Activated CD4-positive, alpha-beta T cell treated with anti-CD3 and anti-CD28 coated beads for 48 hours (primary cell): Measurements from ENCODE around the gene SCYGR8.
"Not testable (repeated sequence)": the region's sequence is repeated elsewhere in the genome, so short reads cannot be mapped to it uniquely, and the experiment has no call there.

ENCODE experiments used
- DNase-seq: peaks from one replicate; pipeline ENCODE4 v3.0.0-alpha.2; 2020

Gene SCYGR8

GRCh38 chr2:227745594-227745993, at the start of gene SCYGR8:
TSS of gene SCYGR8 (plus strand) at chr2:227745894. CDS start at chr2:227745894, 0 bp downstream.
- no peak for DNase-seq

- DNase-seq: no peak
These were observed 48.6 kb upstream of the SCYGR8 start for GRCh38 chr2:227696990-227697679.

GRCh38 chr2:227701556-227701955, 44.1 kb upstream of the SCYGR8 start:
- no peak for DNase-seq

GRCh38 chr2:227703280-227703732, 42.4 kb upstream of the SCYGR8 start:
- DNase-seq: no peak

- DNase-seq: no peak
These were observed 41.7 kb upstream of the SCYGR8 start for GRCh38 chr2:227703961-227704360.

GRCh38 chr2:227706859-227707258, 38.8 kb upstream of the SCYGR8 start:
- no peak for DNase-seq

GRCh38 chr2:227707390-227707789, 38.3 kb upstream of the SCYGR8 start:
- DNase-seq: no peak

GRCh38 chr2:227710986-227711385, 34.7 kb upstream of the SCYGR8 start:
- no peak for DNase-seq

- no peak for DNase-seq
These were observed 32.4 kb upstream of the SCYGR8 start for GRCh38 chr2:227713291-227713690.

- no peak for DNase-seq
These were observed 29.2 kb upstream of the SCYGR8 start for GRCh38 chr2:227716501-227716900.

- DNase-seq: peak; percentile 23
These were observed 27.8 kb upstream of the SCYGR8 start, which contains the start of gene SLC19A3 for GRCh38 chr2:227717687-227718567. TSS of gene SLC19A3 (minus strand) at chr2:227718028. CDS start at chr2:227702318, 15,710 bp downstream.

- DNase-seq: no peak
These were observed 26.1 kb upstream of the SCYGR8 start for GRCh38 chr2:227719641-227720040.

GRCh38 chr2:227720680-227721079, 25.0 kb upstream of the SCYGR8 start:
- DNase-seq: no peak

- not testable (repeated sequence) for DNase-seq
These were observed 22.9 kb upstream of the SCYGR8 start for GRCh38 chr2:227722821-227723220.

GRCh38 chr2:227724394-227725039, 21.2 kb upstream of the SCYGR8 start, which contains the start of gene SCYGR6:
TSS of gene SCYGR6 (minus strand) at chr2:227724757. CDS start at chr2:227724757, 0 bp downstream.
- DNase-seq: no peak

GRCh38 chr2:227728035-227728434, 17.7 kb upstream of the SCYGR8 start, which contains the start of gene SCYGR7:
TSS of gene SCYGR7 (plus strand) at chr2:227728335. CDS start at chr2:227728335, 0 bp downstream.
- no peak for DNase-seq

- DNase-seq: no peak
These were observed 6.3 kb upstream of the SCYGR8 start for GRCh38 chr2:227739351-227739750.

- DNase-seq: peak; percentile 35
These were observed 5.0 kb upstream of the SCYGR8 start for GRCh38 chr2:227740705-227741104.

GRCh38 chr2:227748079-227748478, 2.4 kb downstream of the SCYGR8 start:
- DNase-seq: peak; percentile 13

- DNase-seq: not testable (repeated sequence)
These were observed 10.6 kb downstream of the SCYGR8 start for GRCh38 chr2:227756261-227756660.

GRCh38 chr2:227759411-227760118, 13.9 kb downstream of the SCYGR8 start:
- DNase-seq: no peak

- no peak for DNase-seq
These were observed 16.2 kb downstream of the SCYGR8 start for GRCh38 chr2:227761740-227762476.
